ENCODE results near the gene GPC6.

DNA sequence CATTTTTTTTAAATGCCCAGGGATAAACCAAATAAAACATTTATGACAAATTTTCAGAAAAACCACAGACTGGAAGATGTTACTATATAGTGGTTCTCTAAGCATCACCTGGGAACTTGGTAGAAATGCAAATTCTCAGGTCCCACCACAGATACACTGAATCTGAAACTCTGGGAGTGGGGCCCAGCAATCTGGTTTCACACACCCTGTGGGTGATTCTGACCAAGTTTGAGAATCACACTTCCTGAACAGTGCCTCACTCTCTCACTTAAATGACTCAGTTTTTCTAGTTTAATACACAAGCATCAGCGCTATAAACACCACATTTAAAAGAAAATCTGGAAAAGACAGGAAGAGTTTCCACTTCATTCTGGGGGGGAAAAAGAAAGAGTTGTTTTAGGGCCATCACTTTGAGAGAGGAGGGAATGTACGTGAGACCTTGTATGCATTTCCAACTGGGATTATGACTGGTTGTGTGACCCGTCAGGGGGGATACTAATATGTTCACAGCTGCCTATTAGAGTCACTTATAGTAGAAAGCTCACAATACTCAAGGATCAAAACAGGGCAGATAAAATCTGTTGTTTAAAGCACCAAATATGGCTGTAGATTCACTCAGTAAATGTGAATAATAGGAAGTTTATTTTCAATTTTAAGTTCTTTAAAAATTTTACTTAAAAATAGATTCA, 567.7 kb downstream of the GPC6 start:
- TF ChIP-seq ZXDB (tag by site-specific recombination; IDR thresholded peaks at IDR 0.05): no peak
- TF ChIP-seq CTCF (tag by site-specific recombination; IDR thresholded peaks at IDR 0.05): no peak
- no peak for TF ChIP-seq EGR2 (tag by site-specific recombination; IDR thresholded peaks at IDR 0.05; ENCODE audit: low read depth)
- no peak for TF ChIP-seq ELK4 (IDR thresholded peaks at IDR 0.05; ENCODE audit: borderline replicate concordance, low read depth, low read length)
- TF ChIP-seq ZNF2 (tag by site-specific recombination; IDR thresholded peaks at IDR 0.05): no peak
- TF ChIP-seq ZNF645 (tag by site-specific recombination; IDR thresholded peaks at IDR 0.05): no peak
